ENCODE results near the gene SULT2B1.
A peak's percentile ranks its signal among the peaks of the same experiment; 100 is the strongest.
"Not testable (repeated sequence)": the region's sequence is repeated elsewhere in the genome, so short reads cannot be mapped to it uniquely, and the experiment has no call there.

SULT2B1 gene

GRCh38 chr19:48561412-48561811, 9.4 kb downstream of the SULT2B1 start:
- DNase-seq, result no peak

- no peak for DNase-seq
Observed at GRCh38 chr19:48565090-48565489, 13.1 kb downstream of the SULT2B1 start.

DNA sequence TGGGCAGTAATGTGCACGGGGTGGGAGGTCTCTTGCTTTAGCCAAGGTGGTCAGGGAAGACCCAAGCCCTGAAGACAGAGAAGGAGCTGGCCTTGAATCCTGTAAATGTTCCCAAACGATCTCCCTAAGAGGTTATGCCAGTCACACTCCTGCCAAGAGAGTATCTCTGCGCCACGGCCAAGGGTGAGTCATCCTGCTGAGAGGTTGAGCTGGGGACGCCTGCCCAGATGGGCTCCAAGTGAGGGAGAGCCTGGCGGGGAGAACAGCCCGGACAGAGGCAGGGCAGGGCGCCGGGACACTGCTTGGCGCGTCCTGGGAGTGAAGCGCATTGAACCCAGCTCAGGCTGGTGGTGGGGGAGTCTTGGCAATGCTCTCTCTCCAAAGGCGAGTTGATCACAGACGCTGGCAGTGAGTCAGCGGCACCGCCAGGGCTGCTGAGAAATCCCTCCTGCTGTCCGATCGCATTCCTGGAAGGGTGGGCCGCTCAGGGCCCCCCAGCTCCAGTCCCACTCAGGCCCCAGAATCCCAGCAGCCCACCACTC, 16.4 kb downstream of the SULT2B1 start:
- DNase-seq, result peak; percentile 46

DNA sequence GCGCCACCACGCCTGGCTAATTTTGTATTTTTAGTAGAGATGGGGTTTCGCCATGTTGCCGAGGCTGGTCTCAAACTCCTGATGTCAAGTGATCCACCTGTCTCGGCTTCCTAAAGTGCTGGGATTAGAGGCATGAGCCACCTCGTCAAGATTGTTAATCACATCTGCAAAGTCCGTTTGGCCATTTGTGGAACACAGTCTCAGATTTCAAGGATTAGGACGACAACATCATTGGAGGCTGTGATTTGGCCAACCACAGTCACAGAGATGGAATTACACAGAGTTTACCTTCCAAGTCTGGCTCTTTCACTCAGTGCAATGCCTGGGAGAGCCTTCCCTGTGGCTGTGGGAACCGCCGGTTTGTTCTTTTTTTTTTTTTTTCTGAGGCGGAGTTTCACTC, 17.8 kb downstream of the SULT2B1 start:
- DNase-seq, result no peak

- DNase-seq, result no peak
Observed at GRCh38 chr19:48571378-48572162, 19.6 kb downstream of the SULT2B1 start.

- no peak for DNase-seq
Observed at GRCh38 chr19:48573163-48573505, 21.2 kb downstream of the SULT2B1 start.

DNA sequence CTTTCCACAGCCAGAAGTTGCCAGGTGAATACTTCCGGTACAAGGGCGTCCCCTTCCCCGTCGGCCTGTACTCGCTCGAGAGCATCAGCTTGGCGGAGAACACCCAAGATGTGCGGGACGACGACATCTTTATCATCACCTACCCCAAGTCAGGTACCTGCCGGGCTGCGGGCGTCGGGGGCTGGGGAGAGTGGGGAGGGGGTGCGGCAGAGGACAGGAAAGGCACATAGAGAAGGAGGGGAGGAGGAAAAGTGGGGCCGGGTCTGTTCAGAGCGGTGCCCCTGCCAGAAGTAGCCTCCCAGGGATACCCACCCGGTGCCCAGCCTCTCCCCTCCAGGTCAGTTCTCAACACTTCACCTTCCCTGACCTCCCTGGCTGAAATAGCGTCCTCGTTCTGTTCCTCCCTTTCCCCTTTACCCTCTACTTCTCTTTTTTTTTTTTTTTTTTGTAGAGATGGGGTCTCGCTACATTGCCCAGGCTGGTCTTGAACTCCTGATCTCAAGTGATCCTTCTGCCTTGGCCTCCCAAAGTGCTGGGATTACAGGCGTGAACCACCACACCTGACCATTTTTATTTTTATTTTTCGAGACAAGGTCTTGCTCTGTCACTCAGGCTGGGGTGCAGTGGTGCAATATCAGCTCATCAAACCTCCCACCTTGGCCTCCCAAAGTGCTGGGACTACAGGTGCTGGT, 24.1 kb downstream of the SULT2B1 start:
- no peak for DNase-seq

DNA sequence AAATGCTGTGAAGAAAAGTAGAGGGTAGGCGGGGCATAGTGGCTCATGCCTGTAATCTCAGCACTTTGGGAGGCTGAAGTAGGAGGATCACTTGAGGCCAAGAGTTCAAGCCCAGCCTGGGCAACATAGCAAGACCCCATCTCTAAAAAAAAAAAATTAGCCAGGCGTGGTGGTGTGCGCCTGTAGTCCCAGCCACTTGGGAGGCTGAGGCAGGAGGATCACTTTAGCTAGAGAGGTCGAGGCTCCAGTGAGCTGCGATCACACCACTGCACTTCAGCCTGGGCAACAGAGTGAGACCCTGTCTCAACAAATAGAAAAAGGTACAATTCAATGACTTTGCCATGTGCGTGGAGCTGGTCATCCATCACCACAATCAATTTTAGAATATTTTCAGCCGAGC, 25.9 kb downstream of the SULT2B1 start:
- DNase-seq, result not testable (repeated sequence)

DNA sequence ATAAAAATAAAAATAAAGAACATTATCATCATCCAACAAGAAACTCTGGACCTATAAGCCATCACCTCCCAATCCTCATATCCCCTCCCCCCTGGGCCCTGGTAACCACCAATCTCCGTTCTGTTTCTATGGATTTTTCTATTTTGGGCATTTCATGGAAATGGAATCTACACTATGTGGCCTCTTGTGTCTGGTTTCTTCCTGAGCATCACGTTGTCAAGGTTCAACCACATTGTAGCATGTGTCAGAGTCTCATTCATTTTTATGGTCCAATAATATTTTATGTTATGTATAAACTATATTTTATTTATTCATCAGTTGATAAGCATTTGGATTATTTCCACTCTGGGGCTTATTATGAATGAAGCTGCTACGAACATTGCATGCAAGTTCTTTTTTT, 26.9 kb downstream of the SULT2B1 start:
- DNase-seq, result no peak

GRCh38 chr19:48582168-48582567, 30.2 kb downstream of the SULT2B1 start:
- DNase-seq, result no peak

GRCh38 chr19:48587387-48587786, 35.4 kb downstream of the SULT2B1 start:
- no peak for DNase-seq

DNA sequence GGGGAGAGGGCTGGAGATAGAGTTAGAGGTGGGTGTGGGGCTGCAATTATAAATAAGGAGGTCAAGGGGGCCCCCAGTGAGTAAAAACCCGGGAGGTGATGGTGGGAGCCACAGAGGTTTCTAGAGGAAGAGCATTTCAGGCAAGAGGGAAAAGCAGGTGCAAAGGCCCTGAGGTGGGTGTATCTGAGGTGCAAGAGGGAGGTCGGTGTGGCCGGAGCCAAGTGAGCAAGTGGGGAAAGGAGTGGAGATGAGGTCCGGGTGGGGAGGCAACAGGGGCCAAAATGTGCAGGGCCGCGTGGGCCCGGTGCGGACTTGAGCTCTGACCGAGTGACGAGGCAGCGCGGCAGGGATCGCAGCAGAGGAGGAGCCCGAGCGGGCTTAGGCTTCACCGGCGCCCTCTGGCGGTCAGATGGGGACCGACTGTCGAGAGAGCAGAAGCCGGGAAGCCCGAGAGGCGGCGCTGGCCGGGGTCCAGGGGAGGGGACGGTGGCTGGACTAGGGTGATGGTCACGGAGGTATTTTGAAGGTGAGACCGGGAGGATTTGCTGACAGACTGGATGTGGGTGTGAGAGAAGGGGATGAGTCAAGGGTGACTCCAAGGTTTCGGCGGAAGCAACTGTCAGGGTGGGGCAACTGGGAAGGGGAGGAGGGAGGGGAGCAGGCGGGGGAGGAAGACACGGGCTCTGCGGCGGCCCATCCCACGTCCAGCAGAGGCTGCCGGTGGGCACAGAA, 36.9 kb downstream of the SULT2B1 start:
- DNase-seq, result peak; percentile 88

DNA sequence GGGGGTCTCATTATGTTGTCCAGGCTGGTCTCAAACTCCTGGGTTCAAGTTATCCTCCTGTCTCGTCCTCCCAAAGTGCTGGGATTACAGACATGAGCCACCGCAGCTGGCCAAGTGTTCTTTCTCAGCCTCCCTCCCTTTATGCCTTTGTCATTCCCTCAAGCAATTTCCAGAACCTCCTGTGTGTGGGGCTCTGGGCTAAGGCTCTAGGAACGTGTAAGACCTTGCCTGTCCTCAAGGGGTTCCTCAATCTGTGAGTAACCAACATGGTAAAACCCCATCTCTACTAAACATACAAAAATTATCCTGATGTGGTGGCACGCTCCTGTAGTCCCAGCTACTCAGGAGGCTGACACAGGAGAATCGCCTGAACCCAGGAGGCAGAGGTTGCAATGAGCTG, 39.0 kb downstream of the SULT2B1 start:
- no peak for DNase-seq

DNA sequence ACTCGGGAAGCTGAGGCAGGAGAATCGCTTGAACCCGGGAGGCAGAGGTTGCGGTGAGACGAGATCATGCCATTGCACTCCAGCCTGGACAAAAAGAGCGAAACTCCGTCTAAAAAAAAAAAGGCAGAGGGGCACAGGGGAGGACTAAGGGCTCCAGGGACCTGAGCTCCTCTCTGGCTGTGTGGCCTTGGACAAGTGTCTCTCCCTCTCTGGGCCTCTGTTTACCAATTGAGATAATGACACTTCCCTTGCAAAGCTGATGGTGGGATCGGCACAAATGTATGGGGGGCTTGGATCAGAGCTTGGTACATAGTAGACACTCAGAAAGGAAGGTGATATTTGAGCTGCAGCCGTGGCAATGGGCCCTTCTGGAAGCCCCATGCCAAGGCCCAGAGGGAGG, 43.2 kb downstream of the SULT2B1 start:
- no peak for DNase-seq

DNA sequence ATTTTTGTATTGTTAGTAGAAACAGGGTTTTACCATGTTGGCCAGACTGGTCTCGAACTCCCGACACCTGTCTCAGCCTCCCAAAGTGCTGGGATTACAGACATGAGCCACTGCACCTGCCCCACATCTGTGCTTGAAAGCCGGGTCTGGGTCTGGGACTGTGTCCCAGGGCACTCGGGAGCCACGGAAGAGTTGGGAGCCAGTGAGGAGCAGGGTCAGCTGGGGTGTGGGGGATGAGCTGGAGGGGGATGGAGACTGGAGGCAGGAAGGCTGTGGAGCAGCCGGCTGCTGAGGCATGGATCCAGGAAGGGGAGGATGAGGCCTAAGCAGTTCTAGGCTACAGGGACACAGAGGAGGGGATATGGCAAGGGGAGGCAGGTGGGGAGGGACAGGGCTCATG, 43.9 kb downstream of the SULT2B1 start:
- DNase-seq, result no peak

- DNase-seq, result no peak
Observed at GRCh38 chr19:48596237-48596636, 44.3 kb downstream of the SULT2B1 start.

GRCh38 chr19:48596679-48597465, 44.9 kb downstream of the SULT2B1 start:
- DNase-seq, result peak; percentile 23

DNA sequence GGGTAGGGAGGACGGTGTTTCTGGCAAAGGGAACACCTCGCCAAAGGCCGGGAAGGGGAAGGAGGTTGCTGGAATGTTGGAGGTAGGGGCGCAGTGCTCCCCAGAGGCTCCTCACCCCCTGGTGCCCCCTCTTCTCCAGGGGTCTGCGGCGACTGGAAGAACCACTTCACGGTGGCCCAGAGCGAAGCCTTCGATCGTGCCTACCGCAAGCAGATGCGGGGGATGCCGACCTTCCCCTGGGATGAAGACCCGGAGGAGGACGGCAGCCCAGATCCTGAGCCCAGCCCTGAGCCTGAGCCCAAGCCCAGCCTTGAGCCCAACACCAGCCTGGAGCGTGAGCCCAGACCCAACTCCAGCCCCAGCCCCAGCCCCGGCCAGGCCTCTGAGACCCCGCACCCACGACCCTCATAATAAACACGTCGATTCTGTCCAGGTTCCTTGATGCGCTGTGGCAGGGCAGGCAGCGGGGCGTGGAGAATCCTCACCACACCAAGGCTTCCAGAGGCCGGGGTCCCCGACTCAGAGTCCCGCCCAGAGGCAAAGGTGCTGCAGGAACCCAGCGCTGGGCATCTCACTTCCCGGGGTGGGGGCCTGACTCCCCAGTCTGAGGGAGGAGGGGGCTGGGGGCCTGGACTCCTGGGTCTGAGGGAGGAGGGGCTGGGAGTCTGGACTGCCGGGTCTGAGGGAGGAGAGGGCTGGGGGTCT, 47.2 kb downstream of the SULT2B1 start:
- DNase-seq, result no peak

DNA sequence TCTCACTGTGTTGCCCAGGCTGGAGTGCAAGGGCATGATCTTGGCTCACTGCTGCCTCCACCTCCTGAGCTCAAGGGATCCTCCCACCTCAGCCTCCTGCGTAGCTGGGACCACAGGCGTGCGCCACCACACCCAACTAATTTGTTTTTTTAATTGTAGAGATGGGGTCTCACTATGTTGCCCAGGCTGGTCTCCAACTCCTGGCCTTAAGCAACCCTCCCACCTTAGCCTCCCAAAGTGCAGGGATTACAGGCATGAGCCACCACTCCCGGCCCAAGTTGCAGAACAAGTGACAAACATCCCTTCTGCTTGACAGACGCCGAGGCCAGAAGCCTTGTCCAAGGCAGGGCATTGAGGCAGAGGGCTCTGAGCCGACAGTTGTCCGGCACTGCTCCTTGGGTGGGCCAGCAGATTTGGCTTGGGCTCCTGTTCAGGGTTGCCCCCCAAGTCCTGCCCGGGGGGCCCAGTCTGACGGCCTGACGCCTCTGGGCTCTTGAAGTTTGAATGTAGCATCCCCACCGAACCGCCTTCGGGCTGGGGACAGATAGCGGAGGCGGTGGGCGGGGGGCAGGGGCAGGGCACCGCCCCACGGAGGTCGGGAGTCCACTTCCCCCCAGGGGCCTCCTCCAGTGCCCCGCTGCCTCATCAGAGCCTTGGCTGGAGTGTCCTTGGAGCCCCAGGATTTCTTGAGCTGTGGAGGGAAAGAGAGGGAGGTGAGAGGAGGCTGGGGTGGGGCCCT, 48.9 kb downstream of the SULT2B1 start:
- no peak for DNase-seq

DNA sequence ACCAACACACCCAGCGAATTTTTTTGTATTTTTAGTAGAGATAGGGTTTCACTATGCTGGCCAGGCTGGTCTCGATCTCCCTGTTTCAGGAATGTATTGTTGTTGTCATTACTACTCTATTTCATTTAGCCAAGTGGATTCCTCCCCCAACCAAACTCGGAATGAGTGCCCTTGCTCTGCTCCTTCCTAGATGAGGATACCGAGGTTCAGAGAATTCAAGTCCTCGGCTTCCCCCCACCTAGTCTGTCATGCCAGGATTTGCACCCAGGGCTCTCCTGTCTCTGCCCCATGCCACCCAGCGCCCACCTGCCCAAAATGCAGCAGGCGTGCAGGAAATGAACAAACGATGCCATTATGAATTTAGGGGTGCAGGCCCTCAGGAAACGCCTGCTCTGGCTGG, 51.0 kb downstream of the SULT2B1 start:
- no peak for DNase-seq

GRCh38 chr19:48603449-48603848, 51.5 kb downstream of the SULT2B1 start:
- no peak for DNase-seq
